GM12865 (cell line): ENCODE measurements around the gene FGGY.

Source experiments
- DNase-seq: peaks from one replicate; pipeline ENCODE4 v3.0.0; 2010; ENCODE audit warnings: low read depth
- H3K4me3 ChIP-seq: 2 replicates; pipeline ENCODE4 v1.5.1; 2011; ENCODE audit warnings: mild to moderate bottlenecking, low read depth, low read length, control low read depth
- CTCF ChIP-seq: IDR thresholded peaks from 2 replicates; pipeline ENCODE4 v1.5.1; 2011; ENCODE audit warnings: low read length, control low read depth, low read depth, inconsistent platforms; ENCODE audit not compliant: insufficient read depth; ENCODE audit errors: missing control alignments

The FGGY gene

GRCh38 chr1:59433440-59433813, 136.5 kb downstream of the FGGY start:
- H3K4me3 ChIP-seq: no peak overlapping the region
- TF ChIP-seq CTCF: no peak
- DNase-seq: no peak

GRCh38 chr1:59434336-59434735, 137.4 kb downstream of the FGGY start:
- TF ChIP-seq CTCF: no peak
- no peak overlapping the region for H3K4me3 ChIP-seq
- no peak for DNase-seq

GRCh38 chr1:59436637-59437036, 139.7 kb downstream of the FGGY start:
- peak; percentile 7 for DNase-seq
- no peak for TF ChIP-seq CTCF
- H3K4me3 ChIP-seq: no peak overlapping the region

- TF ChIP-seq CTCF: no peak
Measured at GRCh38 chr1:59438058-59438560, 141.2 kb downstream of the FGGY start.

GRCh38 chr1:59442492-59442891, 145.6 kb downstream of the FGGY start:
- no peak for DNase-seq
- no peak overlapping the region for H3K4me3 ChIP-seq
- TF ChIP-seq CTCF: no peak

More at GRCh38 chr1:59438058-59438560, 141.2 kb downstream of the FGGY start:
- no peak for DNase-seq
- no peak overlapping the region for H3K4me3 ChIP-seq

GRCh38 chr1:59443310-59443709, 146.4 kb downstream of the FGGY start:
- H3K4me3 ChIP-seq: no peak overlapping the region
- TF ChIP-seq CTCF: no peak
- DNase-seq: no peak

- no peak for TF ChIP-seq CTCF
- no peak for DNase-seq
- no peak overlapping the region for H3K4me3 ChIP-seq
Measured at GRCh38 chr1:59444520-59444919, 147.6 kb downstream of the FGGY start.
